GM18508 (cell line): Measurements from ENCODE around the gene RARRES1.
"Not testable (repeated sequence)": the region's sequence is repeated elsewhere in the genome, so short reads cannot be mapped to it uniquely, and the experiment has no call there.

Experiments
- ATAC-seq: cut with Tn5 transposase; IDR thresholded peaks from one replicate; pipeline ENCODE4 v1.9.1; 2021; ENCODE audit warnings: moderate number of reproducible peaks; ENCODE audit not compliant: insufficient read depth, unreplicated experiment

Gene RARRES1

GRCh38 chr3:158702815-158703481 lies 29.3 kb downstream of the RARRES1 start:
- ATAC-seq, result no peak

DNA sequence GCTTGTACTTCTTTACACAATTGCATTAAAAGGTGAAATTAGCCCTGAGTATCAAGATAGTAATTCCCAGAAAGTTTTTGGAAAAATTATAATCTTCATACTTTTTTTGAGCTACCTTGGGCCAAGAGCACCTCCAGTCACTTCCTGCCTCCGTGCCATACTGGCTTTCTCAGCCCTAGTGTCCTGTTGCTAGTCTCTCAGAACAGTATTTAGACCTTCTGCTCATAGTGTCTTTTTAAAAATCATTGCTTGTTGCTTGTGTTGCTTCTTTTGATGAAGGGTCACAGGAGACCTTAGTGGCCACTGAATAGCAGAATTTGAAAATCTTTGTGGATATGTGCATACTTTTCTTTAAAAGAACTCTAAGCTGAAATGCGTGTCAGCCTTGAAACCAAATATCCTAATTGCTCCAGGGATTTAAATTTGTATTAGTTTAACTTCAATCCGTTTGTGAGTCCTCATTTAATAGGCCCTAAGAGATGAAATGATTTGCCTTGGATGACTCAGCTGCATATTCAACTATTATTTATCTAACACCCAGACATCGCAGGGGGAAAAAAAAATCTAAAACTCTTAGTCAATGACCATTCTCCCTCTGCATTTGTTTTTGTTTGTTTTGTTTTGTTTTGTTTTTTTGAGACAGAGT lies 30.7 kb downstream of the RARRES1 start:
- no peak for ATAC-seq

DNA sequence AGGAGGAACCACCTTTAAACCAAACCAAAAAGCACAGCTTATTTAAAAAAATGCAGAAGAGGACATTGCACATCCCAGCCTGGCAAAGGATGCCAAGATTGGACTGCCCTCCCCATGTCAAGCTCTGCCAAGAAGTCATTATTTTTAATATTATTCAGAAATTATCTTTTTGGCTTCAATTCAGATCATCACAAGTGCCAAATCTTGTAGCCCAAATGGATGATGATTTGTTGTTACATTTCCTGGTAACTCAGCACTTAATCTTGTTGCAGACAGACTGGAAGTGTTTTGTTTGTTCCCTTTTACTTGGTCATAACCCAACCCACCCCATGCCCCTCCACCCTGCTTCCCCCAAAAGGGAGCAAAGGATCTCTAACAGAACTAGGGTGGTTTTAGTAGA lies 31.7 kb downstream of the RARRES1 start:
- no peak for ATAC-seq

GRCh38 chr3:158696618-158697017 lies 35.6 kb downstream of the RARRES1 start:
- no peak for ATAC-seq

- ATAC-seq, result not testable (repeated sequence)
Measured at GRCh38 chr3:158693866-158694456, 38.3 kb downstream of the RARRES1 start.

GRCh38 chr3:158685159-158685558 lies 47.1 kb downstream of the RARRES1 start:
- ATAC-seq, result no peak

- no peak for ATAC-seq
Measured at GRCh38 chr3:158683230-158683962, 48.9 kb downstream of the RARRES1 start.

DNA sequence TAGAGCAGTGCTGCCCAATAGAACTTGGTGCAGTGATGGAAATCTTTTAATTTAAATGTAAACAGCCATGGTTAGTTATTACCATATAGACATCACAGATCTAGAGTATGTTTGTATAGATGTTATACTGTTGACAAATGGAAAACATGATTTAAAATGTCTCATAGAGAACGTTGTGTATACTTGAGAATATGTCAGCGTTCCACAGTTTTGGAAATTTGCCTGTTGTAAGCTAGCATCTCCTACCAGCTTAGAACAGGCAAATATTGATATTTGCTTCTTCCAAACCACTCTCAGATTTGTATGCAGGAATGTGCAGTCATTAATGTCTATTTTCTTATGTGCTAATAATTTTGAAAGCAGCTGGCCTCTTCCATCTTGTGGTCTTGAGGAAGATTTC lies 51.4 kb downstream of the RARRES1 start:
- ATAC-seq, result no peak

DNA sequence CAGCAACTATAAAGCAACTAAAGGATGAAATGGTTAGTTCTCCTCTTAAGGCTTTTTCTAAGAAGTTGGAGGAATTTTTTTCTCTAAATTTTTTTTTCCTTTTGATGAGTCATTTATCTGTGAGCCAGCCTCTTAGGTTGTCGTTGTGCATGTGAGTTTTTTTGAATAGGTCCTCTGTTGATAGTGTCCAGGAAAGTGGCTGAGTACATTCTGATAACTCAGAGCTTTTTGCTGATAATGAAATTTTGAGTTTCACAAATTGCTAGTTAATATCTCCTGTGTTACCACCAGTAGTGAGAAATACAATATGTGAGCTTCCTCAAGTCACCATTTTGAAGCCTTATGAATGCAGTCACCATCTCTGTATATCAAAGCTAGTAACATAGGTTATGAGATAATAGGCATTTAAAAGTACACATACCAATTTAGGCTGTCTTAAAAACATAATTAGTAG lies 52.7 kb downstream of the RARRES1 start:
- no peak for ATAC-seq

DNA sequence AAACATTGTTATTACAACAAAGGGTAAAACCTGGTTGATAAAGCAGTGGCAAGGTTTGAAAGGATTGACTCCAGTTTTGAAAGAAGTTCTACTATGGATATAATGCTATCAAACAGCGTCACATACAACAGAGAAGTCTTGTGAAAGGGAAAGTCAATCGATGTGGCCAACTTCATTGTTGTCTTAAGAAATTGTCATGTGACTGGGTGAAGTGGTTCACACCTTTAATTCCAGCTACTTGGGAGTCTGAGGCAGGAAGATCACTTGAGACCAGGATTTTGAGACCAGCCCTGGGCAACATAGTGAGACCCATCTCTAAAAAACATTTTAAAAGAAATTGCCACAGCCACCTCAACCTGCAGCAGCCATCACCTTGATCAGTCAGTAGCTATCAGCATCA lies 53.6 kb downstream of the RARRES1 start:
- ATAC-seq, result no peak

GRCh38 chr3:158672215-158673176 lies 59.8 kb downstream of the RARRES1 start, which contains the start of gene LXN:
LXN (minus strand) TSS chr3:158672648; CDS start chr3:158672478, 170 bp downstream.
- peak; percentile 99 for ATAC-seq

DNA sequence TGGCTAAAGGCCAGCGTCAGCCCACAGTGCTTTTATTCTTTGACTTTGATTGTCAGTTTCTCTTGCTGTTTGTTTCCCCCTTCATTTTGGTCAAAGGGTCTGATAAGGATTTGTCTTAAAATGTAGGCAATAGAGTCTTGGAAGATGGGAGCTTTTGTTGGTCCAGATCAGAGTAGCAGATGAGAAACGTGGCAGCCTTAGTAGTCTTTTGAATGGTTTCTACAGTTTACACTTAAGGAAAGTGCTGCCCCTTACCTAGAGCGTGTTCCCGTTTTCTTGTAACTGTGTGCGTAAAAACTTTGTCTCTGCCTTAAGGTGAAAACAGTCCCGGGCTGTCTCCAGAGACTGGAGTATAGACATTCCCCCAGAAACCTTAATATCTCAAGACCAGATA lies 60.4 kb downstream of the RARRES1 start:
- no peak for ATAC-seq

GRCh38 chr3:158668506-158668905 lies 63.8 kb downstream of the RARRES1 start:
- ATAC-seq, result no peak

GRCh38 chr3:158666416-158666815 lies 65.8 kb downstream of the RARRES1 start:
- ATAC-seq, result no peak

DNA sequence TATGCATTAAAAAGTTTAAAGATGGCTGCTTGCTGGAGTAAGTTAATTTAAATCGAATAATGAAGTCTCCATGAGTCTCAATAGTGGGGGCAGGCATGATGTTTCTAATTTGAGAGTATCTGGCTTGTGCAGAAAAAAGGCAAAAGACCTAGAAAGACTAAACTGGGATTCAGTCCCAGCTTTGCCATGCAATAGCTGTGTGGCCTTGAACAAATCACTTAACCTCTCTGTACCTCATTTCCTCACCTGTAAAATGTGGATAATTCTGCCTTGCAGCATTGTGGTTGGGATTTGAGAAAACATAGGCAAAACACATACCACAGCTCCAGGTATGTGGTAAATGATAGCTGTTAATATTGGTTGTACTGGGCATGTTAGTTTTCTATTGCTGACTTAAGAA lies 68.4 kb downstream of the RARRES1 start:
- no peak for ATAC-seq

DNA sequence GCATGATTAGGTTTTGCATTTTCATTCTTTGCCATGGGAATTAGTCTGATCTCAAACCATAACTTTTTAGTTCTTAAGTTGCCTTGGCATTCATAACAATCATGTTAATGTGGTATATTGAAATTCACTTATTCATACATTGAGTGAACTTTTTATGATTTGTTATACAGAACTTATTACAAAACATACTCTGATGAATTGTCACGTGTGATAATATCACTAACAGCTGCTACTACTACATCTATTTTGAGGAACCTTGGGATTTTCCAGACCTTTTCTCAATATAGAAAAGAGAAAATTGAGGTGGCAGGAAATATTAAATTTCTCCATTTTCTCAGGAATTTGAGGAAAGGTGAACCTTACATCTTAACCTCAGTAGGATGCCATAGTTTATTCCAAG lies 69.0 kb downstream of the RARRES1 start:
- no peak for ATAC-seq

GRCh38 chr3:158660711-158661110 lies 71.5 kb downstream of the RARRES1 start:
- ATAC-seq, result no peak

DNA sequence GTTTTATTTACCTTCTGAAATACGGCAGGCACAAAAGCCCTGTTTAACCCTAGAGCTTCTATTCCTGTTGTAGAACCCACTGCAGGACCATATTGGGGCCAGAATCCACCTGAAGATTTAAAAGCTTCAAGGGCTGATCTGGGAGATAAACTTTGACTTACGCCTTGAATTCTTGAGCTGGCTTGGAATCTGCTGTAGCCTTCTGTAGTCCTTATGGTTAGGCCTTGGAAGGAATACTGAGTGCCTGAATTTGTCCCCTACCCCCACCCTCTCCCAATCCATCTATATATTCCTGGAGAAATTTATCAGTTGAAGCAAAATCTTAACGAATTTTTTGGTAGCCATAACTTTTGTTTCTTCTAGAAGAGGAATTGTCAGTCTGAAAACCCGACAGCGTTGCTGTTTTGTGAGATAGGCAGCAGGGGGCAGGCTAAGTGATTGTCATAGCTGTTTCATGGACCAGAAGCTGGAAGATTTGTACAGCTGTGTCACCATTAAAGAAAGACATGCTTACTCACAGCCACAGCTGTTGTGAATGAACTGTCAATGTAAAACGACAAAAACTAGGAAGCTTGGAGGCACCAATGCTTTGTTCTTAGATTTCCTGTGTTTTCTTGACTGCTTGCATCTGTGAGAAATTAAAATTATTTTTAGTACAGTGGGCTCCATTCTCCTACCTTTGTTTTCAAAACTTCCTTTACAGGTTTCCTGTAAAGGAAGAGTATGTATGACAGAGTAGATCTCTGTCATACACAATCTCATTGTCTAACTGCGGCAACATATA lies 72.6 kb downstream of the RARRES1 start:
- peak; percentile 75 for ATAC-seq

DNA sequence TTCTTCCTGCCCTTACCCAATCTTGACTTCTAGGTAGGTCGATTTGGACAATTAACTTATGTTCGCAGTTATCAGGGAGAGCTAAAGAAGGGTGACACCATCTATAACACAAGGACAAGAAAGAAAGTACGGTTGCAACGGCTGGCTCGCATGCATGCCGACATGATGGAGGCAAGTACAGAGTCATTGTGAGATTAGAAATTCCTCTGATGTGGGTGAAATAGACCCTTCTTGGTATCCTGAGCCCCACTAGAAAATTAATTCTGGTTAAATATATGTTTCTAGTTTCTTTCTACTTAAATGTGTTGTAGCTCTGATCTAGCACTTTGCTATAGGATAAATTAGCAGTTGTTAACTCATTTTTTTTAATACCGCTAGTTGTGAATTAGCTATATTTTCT lies 73.4 kb downstream of the RARRES1 start:
- ATAC-seq, result no peak
